HFF-Myc (cell line): Measurements from ENCODE around the gene LIPC.

Experiments used
- DNase-seq: peaks from one replicate; pipeline ENCODE4 v3.0.0-alpha.2; 2011; ENCODE audit warnings: low read depth; ENCODE audit errors: extremely low read depth
- H3K4me3 ChIP-seq: replicated peaks from 2 replicates; pipeline ENCODE4 v1.5.1; 2011; ENCODE audit warnings: low read depth, mild to moderate bottlenecking, control low read depth, low read length
- TF ChIP-seq, protein P1 (sequence below): IDR thresholded peaks from 2 replicates; pipeline ENCODE4 v1.5.1; 2012; ENCODE audit warnings: mild to moderate bottlenecking, low read depth, low read length, control low read depth; ENCODE audit errors: missing control alignments

LIPC gene

DNA sequence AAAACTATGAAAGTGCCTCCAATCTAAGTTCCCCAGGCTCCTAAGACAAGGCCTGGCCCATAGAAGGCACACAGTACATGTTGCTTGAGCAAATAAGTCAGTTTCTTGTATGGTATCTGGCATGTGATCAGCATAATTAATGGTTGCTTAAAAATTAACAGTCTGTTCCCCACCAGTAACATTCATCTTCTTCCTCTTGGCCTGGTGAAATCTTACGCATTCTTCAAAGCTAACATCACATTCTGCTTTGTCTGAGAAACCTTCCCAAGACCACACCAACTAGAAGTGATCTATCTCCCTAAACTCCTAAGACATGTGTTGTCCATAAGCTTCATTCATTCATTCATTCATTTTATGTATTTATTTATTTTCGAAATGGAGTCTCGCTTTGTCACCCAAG is 48.1 kb downstream of the LIPC start:
- TF ChIP-seq, protein P1, sequence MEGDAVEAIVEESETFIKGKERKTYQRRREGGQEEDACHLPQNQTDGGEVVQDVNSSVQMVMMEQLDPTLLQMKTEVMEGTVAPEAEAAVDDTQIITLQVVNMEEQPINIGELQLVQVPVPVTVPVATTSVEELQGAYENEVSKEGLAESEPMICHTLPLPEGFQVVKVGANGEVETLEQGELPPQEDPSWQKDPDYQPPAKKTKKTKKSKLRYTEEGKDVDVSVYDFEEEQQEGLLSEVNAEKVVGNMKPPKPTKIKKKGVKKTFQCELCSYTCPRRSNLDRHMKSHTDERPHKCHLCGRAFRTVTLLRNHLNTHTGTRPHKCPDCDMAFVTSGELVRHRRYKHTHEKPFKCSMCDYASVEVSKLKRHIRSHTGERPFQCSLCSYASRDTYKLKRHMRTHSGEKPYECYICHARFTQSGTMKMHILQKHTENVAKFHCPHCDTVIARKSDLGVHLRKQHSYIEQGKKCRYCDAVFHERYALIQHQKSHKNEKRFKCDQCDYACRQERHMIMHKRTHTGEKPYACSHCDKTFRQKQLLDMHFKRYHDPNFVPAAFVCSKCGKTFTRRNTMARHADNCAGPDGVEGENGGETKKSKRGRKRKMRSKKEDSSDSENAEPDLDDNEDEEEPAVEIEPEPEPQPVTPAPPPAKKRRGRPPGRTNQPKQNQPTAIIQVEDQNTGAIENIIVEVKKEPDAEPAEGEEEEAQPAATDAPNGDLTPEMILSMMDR, result no peak
- no peak for DNase-seq
- H3K4me3 ChIP-seq, result no peak overlapping the region

DNA sequence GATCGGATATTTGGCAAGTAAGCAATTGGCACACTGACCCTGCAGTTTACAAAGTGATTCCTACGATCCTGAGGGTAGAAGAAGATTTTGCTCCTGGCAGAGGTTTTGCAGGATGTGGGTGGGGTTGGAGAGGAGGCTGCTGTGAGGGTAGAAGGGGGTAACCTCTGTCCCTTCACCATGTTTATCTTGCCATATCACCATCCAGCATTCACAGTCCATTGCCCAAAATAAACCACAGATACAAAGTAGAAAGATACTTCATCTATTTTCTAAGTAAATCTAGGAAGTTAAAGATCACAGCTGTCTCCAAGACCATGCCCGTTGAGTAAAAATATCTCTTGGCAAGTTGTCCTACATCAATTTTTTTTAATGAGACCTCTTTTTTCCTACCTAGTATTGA is 51.6 kb downstream of the LIPC start:
- no peak for DNase-seq
- no peak overlapping the region for H3K4me3 ChIP-seq
- TF ChIP-seq, protein P1, result no peak

DNA sequence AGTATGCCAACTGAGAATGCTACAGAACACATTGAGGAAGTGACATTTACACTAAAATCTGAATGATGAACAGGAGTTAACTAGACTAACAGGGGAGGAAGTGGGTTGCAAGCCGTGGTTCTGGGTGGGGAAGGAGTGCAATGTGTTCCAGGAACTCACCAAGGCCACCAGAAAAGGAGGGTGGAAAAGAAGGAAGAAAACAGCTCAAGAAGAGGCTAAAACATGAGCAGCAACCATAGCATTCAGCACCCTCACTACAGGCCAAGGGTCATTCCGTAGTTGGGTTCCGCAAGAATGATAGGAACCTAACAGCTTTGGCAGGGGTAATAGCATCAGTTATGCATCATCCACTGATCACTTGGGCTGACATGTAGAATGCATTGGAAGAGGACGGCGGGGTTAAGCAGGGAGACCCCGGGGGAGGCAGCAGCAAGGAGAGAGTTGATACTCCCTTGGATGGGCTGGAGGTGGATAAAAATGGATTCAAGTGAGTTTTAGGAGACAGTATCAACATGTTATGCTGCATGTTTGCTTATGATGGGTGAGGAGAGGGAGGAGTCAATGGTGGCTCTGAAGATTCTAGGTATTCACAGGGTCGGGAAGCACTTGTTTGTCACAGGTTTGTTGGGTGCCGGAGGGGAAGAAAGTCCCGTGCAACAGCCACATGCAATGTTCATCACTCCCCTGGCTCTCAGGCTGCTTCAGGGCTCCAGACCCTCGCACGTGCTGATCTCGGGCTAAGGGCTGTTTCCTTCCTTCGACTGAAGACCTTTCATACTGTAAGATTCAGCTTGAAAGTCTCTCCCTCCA is 53.2 kb downstream of the LIPC start:
- TF ChIP-seq, protein P1, result no peak
- no peak overlapping the region for H3K4me3 ChIP-seq
- no peak for DNase-seq

DNA sequence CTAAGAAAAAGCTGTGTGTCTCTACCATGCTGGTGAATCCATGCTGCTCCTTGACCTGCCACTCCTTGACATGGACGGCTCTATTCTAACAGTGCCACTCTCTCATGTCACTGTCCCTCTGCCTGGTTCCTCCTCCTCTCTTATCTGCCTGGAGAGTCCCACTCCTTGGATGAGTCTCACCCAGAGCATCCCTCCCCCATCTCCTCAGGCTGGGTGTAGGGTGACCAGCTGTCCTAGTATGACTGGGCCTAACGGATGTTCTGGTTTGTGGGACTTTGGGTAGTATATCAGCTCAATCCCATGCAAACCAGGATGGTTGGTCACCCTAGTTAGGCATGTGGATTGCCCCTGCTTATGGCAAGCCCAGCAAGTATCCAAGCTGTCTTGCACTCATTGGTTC is 54.3 kb downstream of the LIPC start:
- no peak overlapping the region for H3K4me3 ChIP-seq
- TF ChIP-seq, protein P1, result no peak
- no peak for DNase-seq

DNA sequence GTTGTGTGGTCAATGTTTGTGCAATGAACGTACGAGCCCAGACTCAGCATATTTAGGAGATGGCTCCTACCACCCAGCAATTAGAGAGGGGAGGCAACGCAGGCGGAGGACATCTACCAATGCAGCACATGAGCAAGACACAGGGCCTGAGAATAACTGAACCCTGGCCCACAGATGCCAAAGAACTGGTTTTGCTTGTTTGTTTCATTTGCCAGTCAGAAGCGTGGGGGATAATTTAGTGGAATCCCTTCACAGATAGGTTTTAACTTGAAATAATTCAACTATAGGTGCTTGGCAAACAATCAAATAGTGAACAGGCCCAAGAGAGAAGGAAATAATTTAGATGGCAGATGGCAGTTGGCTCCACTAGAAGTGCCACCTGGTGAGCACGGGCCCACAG is 54.8 kb downstream of the LIPC start:
- no peak for DNase-seq
- TF ChIP-seq, protein P1, result no peak

DNA sequence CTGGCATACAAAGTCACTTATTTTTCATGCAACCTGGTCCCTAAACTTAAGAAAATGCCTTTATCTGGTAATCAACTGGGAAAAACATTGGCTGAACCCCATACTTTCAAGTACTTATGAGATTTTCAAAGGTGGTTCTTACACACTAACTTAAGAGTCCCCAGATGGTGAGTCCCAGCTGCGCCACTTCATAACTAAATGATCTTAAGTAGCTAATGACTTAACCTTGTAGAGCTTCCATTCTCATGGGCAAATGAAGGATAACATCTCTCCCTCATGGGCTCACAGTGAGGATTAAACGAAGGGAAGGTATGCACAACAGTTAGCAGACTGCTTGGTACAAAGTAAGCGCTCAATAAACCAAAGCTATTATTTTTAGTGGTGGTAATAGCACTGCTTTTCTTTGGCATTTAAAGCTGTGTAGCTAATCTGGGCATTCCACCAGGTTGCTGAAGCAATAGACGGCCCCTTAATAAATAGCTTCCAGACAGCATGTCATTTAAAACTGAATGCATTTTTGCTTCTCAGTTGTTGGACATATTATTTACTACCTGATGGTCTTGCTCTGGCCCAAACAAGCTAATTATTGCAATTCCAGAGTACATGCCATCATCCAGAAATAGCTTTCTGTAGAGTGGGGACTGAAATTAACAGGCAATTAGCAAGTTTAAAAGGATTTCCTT is 55.4 kb downstream of the LIPC start:
- DNase-seq, result no peak
- H3K4me3 ChIP-seq, result no peak overlapping the region
- TF ChIP-seq, protein P1, result no peak

More for the DNA sequence above, 54.8 kb downstream of the LIPC start:
- H3K4me3 ChIP-seq, result no peak overlapping the region
